Measurements from ENCODE around the gene CNKSR2.

The CNKSR2 gene

DNA sequence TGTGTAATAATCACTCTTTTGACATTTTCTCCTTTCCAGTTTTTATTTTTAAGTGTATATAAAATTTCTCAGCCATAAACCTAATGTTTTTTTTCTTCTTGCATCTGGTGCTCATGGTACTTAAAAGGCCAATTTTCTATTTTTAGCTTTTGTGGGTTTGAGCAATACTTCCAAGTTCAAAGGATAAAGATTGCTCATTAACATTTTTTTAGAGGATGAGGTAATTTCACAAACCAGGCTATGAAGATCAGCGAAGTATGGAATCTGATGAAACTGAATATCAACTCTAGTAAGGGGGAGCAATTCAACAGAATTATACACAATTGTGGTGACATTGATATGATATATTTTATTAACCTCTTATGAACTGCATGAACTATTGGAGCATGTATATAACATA is 309.7 kb downstream of the CNKSR2 start:
- DNase-seq = no peak

- DNase-seq = no peak
Measured at GRCh38 chrX:21691512-21692018, 317.3 kb downstream of the CNKSR2 start.

DNA sequence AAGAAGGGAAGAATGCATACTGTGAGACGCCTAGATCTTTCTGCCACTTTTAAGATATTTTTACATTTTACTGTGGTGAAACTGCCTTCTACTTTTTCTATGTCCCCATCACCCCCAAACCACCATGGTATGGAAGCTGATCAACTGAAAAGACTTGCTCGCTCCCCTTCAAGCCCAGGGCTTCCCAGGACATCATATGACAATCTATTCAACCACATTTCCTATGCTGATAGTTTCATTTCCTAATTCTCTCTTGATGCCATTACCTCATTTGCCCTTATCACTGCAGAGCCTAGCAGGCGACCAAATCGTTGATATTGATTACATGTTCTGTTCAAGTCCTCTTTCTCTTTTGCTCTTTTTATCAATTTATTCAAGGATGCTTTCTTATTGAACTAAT is 324.1 kb downstream of the CNKSR2 start:
- DNase-seq = no peak

DNA sequence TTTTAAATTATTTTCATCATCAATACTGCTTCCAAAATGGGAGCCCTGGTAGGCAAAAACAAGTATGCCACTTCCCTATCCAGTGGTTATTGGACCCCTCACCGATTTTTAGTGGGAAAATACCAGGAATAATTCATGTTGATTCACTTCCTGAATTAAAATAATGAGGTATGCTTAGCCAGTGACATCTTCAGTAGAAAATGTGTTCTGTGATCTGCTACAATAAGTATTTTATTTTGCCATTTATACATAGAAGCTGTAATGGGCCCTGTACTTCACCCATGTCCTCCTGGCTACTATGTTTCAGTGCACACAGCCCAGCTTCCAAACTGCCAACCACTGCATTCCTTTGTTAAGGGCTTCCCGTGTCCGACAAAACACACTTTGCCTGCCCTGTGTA is 324.9 kb downstream of the CNKSR2 start:
- no peak for DNase-seq

DNA sequence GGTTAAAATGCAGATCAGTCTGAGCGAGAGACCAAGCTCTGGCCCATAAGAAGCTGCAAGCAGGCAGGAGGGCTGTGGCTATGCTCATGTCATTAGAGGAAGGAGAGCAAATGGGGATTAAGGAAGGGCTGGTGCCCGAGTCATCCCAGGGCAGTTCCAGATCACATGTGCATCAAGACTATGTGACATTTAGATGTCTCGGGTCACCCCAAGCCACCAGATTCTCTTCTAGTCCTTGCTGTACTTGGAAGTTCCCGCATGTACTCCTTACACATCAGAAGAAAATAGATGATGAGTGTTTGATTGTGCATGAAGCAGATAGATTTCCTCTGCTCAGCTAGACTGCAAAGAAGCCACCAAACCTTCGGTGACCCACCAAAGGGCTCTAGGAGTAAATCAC is 326.1 kb downstream of the CNKSR2 start:
- no peak for DNase-seq

GRCh38 chrX:21700967-21701366 is 326.7 kb downstream of the CNKSR2 start:
- no peak for DNase-seq

DNA sequence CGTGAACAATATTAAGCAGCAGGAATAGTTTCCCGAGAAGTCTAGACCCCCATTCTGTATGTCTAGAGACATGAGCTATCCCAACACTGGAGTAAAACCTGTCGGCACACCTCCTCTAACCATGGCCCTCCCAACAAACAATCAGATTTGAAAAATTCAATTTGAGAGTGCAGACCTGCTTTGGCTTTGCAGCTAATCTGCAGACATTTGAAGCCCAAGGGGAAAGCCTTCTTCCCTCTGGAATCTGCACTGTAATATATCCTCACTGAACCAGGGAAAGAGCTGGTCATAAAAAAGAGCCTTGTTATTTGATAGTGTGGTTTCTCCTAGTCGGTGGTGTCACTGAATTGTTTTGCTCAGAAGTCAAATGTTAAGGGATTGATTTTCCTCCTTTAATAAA is 328.5 kb downstream of the CNKSR2 start:
- no peak for DNase-seq

Measured in NCI-H2029 (cell line).